Liver (tissue), 9 donors: ENCODE data around the gene GPR21. TPM values are rescaled to one million over a fixed set of nuclear protein-coding genes. Genes with fewer than 3 reads are reported as not detected.

Source experiments
- DNase-seq: peaks from one replicate; pipeline ENCODE4 v3.0.0-alpha.2; 2017; ENCODE audit warnings: low spot score
- H3K27ac ChIP-seq, 2 donors: one replicate each; pipeline ENCODE4 v1.7.0; 2013; ENCODE audit warnings: inconsistent platforms in 2 of 2, low read length in 2 of 2, control low read depth in 1 of 2, low read depth in 1 of 2, mild to moderate bottlenecking in 1 of 2
- H3K27me3 ChIP-seq, 4 donors: one replicate each; pipeline versions ENCODE4 v1.6.1 to v1.7.0; 2013; ENCODE audit warnings: low read length in 3 of 4, inconsistent platforms in 1 of 4, mild to moderate bottlenecking in 1 of 4, moderate library complexity in 1 of 4; ENCODE audit not compliant: control insufficient read depth in 4 of 4, insufficient read depth in 4 of 4
- H3K36me3 ChIP-seq, 4 donors: one replicate each; pipeline versions ENCODE4 v1.6.1 to v1.7.0; 2013; ENCODE audit warnings: low read length in 3 of 4, mild to moderate bottlenecking in 3 of 4, low read depth in 1 of 4, moderate library complexity in 1 of 4; ENCODE audit not compliant: control insufficient read depth in 4 of 4, insufficient read depth in 3 of 4
- H3K4me1 ChIP-seq, 4 donors: one replicate each; pipeline versions ENCODE4 v1.6.1 to v1.7.0; 2013; ENCODE audit warnings: low read length in 3 of 4, mild to moderate bottlenecking in 3 of 4, moderate library complexity in 1 of 4; ENCODE audit not compliant: control insufficient read depth in 4 of 4, insufficient read depth in 4 of 4
- H3K4me3 ChIP-seq, 3 donors: one replicate each; pipeline versions ENCODE4 v1.6.1 to v1.7.0; 2013; ENCODE audit warnings: low read length in 3 of 3, control low read depth in 1 of 3, low read depth in 1 of 3, mild to moderate bottlenecking in 1 of 3
- H3K9ac ChIP-seq, 2 donors: one replicate each; pipeline ENCODE4 v1.7.0; 2013; ENCODE audit warnings: low read length in 2 of 2, mild to moderate bottlenecking in 2 of 2, moderate library complexity in 2 of 2, control low read depth in 1 of 2, low read depth in 1 of 2
- H3K9me3 ChIP-seq, 4 donors: one replicate each; pipeline versions ENCODE4 v1.6.1 to v1.7.0; 2013; ENCODE audit warnings: low read length in 3 of 4; ENCODE audit not compliant: control insufficient read depth in 4 of 4
- EGR1 ChIP-seq, 2 donors: IDR thresholded peaks; 2 replicates each; pipeline ENCODE4 v1.6.1; 2016 to 2018; ENCODE audit warnings: antibody characterized with exemption in 2 of 2, low read depth in 2 of 2
- FOXA1 ChIP-seq: IDR thresholded peaks from 2 replicates; pipeline ENCODE4 v1.6.1; 2016; ENCODE audit warnings: antibody characterized with exemption
- FOXA2 ChIP-seq: IDR thresholded peaks from 2 replicates; pipeline ENCODE4 v1.6.1; 2016; ENCODE audit warnings: antibody characterized with exemption
- JUND ChIP-seq, 2 donors: IDR thresholded peaks; 2 replicates each; pipeline ENCODE4 v1.6.1; 2016; ENCODE audit warnings: antibody characterized with exemption in 2 of 2
- NR2F2 ChIP-seq: IDR thresholded peaks from 2 replicates; pipeline ENCODE4 v1.6.1; 2016; ENCODE audit warnings: antibody characterized with exemption
- REST ChIP-seq: IDR thresholded peaks from 2 replicates; pipeline ENCODE4 v1.6.1; 2016; ENCODE audit warnings: antibody characterized with exemption, mild to moderate bottlenecking
- TAF1 ChIP-seq: conservative IDR thresholded peaks from 2 replicates; pipeline ENCODE4 v1.6.1; 2016; ENCODE audit warnings: antibody characterized with exemption, mild to moderate bottlenecking
- ZBTB33 ChIP-seq: IDR thresholded peaks from 2 replicates; pipeline ENCODE4 v1.6.1; 2016; ENCODE audit warnings: antibody characterized with exemption
- WGBS: extraction: QIAGEN DNeasy Blood & Tissue Kit; methylation state at CpG from one replicate; pipeline ENCODE4 v1.1.7; 2013; 5-methylcytosine and 5-hydroxymethylcytosine counted together
- polyA plus RNA-seq, 2 donors: library from polyadenylated mRNA; stranded (reverse) in 1 of 2; unstranded in 1 of 2; fragments of 200-250 nt in 1 of 2; fragments of >200 nt in 1 of 2; fragmentation: Nextera tagmentation in 1 of 2; extraction: Ambion mirVana in 1 of 2; gene quantifications; one replicate each; pipeline versions ENCODE4 v1.2.1 to v1.2.3, GENCODE V29; 2013 to 2015
- total RNA-seq, 2 donors: library from RNA; depleted of rRNA; stranded (reverse); fragments of >200 nt; gene quantifications; one replicate each; pipeline ENCODE4 v1.2.3, GENCODE V29; 2014
- donor health status: healthy.
- donor health status: healthy.
- donor health status: healthy.
- donor health status: healthy.
- donor health status: healthy.

GPR21 gene
- total and polyA plus RNA-seq, 4 donors = 0.07 to 0.67 TPM; not detected in 2

GRCh38 chr9:123069010-123069481 lies 35.6 kb downstream of the GPR21 start:
- Histone ChIP-seq H3K9me3 (no peaks in the 10 kb centered on the region), H3K4me1 (peaks cover 0 to 2% (median 0%) of the 10 kb centered on the region in 4 donors), H3K36me3 (peaks cover 1 to 37% (median 21%) of the 10 kb centered on the region in 4 donors), H3K27me3 (no peaks in the 10 kb centered on the region), H3K27ac (no peak overlapping the region), H3K4me3 (no peak overlapping the region), H3K9ac (no peak overlapping the region)
- TF ChIP-seq TAF1 = no peak
- 91% methylated on average over 3 of the region's 3 CpGs for whole genome bisulfite sequencing
- no peak for DNase-seq

- no peaks in the 10 kb centered on the region for H3K9me3 ChIP-seq
- no peaks in the 10 kb centered on the region for H3K27me3 ChIP-seq
- H3K27ac ChIP-seq = no peak overlapping the region
- H3K4me3 ChIP-seq = no peak overlapping the region
- no peak overlapping the region for H3K9ac ChIP-seq
- H3K4me1 ChIP-seq = peaks cover 0 to 2% (median 0%) of the 10 kb centered on the region in 4 donors
- H3K36me3 ChIP-seq = peaks cover 1 to 41% (median 23%) of the 10 kb centered on the region in 4 donors
- DNase-seq = no peak
- no peak for TF ChIP-seq FOXA2
- no peak for TF ChIP-seq EGR1 (IDR thresholded peaks at IDR 0.05; ENCODE audit: low read depth in 2 of 2)
- TF ChIP-seq NR2F2 = no peak
Measured at GRCh38 chr9:123070198-123070597, 36.7 kb downstream of the GPR21 start.

GRCh38 chr9:123072407-123072995 lies 39.0 kb downstream of the GPR21 start:
- H3K27ac ChIP-seq = no peak overlapping the region
- peaks cover 0 to 2% (median 0%) of the 10 kb centered on the region in 4 donors for H3K4me1 ChIP-seq
- H3K27me3 ChIP-seq = no peaks in the 10 kb centered on the region
- H3K9ac ChIP-seq = no peak overlapping the region
- no peak overlapping the region for H3K4me3 ChIP-seq
- no peak for DNase-seq
- 98% methylated on average over 2 of the region's 2 CpGs for WGBS
- H3K36me3 ChIP-seq = peaks cover 0 to 34% (median 11%) of the 10 kb centered on the region in 4 donors
- TF ChIP-seq JUND (IDR thresholded peaks at IDR 0.05) (no peak), FOXA1 (no peak), ZBTB33 (no peak), TAF1 (no peak), REST (no peak)
- H3K9me3 ChIP-seq = no peaks in the 10 kb centered on the region
